ENCODE results near the gene TPRN. TPM values are rescaled to one million over a fixed set of nuclear protein-coding genes. Genes with fewer than 3 reads are reported as not detected.

Gene TPRN
- total RNA-seq, 4 donors from 2014 or later, result 6.5 to 13.5 (median 9.9) TPM

DNA sequence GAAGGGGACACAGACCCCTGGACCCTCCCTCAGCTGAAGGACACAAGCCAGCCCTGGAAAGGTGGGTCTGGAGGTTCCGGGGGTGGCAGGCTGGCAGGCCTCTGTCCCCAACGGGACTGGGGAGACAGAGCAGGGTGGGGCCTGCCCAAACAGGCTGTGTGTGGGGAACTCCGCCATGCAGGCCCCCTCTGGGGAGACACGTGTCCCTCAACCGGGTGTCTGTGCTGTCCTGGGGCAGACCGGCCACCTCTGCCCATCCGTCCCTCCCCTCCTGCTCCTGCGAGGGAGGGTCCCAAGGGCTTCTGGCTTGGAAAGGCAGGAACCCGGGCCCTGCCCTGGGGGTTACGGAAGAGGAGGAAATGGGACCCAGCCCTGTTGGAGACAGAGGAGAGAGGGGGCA is 31.6 kb upstream of the TPRN start:
- no peaks in the 10 kb centered on the region for H3K9me3 ChIP-seq
- H3K4me1 ChIP-seq, result peaks cover 21 to 26% of the 10 kb centered on the region in 2 donors
- TF ChIP-seq POLR2A (IDR thresholded peaks at IDR 0.05), result no peak
- no peaks in the 10 kb centered on the region for H3K36me3 ChIP-seq
- no peak overlapping the region for H3K4me3 ChIP-seq (replicated peaks in 1 of 3)
- 64 to 81% methylated on average over 4 to 9 of the region's 10 CpGs for WGBS, 2 donors
- H3K27ac ChIP-seq, result no peak overlapping the region
- no peaks in the 10 kb centered on the region for H3K27me3 ChIP-seq
- DNase-seq, result no peak
- intact Hi-C loops (cut with DNase I), result loop anchor here (5.0 kb wide), 1 partner anchor 115 kb away; no protein-coding TSS in a partner anchor

DNA sequence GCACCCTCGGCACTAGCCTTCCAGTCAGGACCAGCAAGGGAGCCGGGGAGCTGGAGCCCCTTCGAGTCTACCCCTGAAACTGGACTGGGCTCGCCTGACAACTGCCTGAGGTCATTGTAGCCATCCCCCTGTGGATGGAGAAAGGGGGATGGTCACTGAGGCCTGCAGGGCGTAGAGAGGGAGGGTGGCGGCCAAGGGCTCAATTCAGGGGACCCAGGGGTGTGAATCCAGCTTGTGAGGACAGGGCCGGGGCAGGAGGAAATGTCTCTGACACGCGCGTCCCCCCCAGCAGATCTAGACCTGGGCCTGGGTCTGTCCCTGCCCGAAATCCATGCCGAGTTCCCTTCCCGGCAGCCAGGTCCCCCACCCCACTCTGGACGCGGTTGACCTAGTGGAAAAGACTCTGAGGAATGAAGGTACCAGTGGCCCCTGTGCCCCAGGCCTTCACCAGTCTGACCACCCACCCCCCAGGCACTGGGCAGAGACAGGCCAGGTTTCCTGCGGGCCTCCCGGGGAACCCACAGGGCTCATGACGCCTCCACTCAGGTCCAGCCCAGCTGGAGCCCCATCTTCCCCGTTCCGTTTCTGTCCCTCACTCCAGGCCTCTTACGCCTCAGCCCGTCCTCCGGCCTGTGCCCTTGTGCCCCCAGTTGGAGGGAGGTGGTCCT is 31.0 kb upstream of the TPRN start:
- intact Hi-C loops (cut with DNase I), result loop anchor here (5.0 kb wide), 1 partner anchor 114 kb away; no protein-coding TSS in a partner anchor
- Histone ChIP-seq H3K27ac (no peak overlapping the region), H3K4me1 (peaks cover 21 to 26% of the 10 kb centered on the region in 2 donors), H3K4me3 (replicated peaks in 1 of 3) (no peak overlapping the region), H3K9me3 (no peaks in the 10 kb centered on the region), H3K36me3 (no peaks in the 10 kb centered on the region), H3K27me3 (no peaks in the 10 kb centered on the region)
- 86 to 87% methylated on average over 15 to 21 of the region's 23 CpGs for WGBS, 2 donors
- no peak for DNase-seq
- no peak for TF ChIP-seq POLR2A (IDR thresholded peaks at IDR 0.05)
- TF ChIP-seq, protein P1, sequence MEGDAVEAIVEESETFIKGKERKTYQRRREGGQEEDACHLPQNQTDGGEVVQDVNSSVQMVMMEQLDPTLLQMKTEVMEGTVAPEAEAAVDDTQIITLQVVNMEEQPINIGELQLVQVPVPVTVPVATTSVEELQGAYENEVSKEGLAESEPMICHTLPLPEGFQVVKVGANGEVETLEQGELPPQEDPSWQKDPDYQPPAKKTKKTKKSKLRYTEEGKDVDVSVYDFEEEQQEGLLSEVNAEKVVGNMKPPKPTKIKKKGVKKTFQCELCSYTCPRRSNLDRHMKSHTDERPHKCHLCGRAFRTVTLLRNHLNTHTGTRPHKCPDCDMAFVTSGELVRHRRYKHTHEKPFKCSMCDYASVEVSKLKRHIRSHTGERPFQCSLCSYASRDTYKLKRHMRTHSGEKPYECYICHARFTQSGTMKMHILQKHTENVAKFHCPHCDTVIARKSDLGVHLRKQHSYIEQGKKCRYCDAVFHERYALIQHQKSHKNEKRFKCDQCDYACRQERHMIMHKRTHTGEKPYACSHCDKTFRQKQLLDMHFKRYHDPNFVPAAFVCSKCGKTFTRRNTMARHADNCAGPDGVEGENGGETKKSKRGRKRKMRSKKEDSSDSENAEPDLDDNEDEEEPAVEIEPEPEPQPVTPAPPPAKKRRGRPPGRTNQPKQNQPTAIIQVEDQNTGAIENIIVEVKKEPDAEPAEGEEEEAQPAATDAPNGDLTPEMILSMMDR (IDR thresholded peaks at IDR 0.05), result no peak

DNA sequence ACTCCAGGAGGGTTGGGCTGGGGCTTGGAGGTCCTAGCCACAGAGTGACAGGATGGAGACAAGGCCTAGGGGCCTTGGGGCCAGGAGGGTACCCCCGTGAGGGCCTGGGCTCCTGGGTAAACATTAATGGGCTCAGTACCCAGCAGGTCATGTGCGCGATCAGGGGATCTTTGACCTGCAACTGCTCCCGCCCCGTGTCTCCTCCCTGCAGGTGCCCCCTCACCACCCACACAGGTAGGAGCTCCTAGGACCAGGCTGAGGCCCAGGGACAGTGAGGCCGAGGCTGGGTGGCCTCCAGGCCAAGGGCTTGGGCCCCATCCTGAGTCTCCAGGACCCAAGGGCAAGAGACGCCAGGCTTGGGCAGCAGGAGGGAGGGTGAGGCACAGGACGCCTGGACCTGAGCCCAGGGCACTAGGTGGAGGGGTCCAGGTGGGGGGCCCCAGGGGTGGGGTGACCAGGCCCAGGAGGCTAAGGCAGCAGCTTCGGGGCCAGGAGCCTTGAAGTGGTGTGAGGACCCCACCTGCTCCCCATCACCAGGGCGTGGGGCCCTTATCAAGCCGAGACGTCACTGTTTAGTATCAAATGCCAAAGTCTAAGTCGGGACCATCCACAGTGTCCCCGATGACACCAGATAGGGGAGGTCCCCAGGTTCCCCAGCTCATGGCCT is 30.3 kb upstream of the TPRN start, which contains the start of gene SLC34A3:
SLC34A3 (plus strand) TSS at position 197 of the 667 bp plus-strand sequence. CDS start 802 bp downstream, outside the sequence.
- no peak for DNase-seq
- Histone ChIP-seq H3K27ac (no peak within 1 kb of the TSS), H3K4me3 (replicated peaks in 1 of 3) (no peak within 1 kb of the TSS), H3K27me3 (no peaks in the 10 kb centered on the region), H3K4me1 (peaks cover 18 to 26% of the 10 kb centered on the region in 2 donors), H3K9me3 (no peaks in the 10 kb centered on the region), H3K36me3 (no peaks in the 10 kb centered on the region)
- 79 to 85% methylated on average over 5 to 12 of the region's 14 CpGs for WGBS, 2 donors
- TF ChIP-seq, protein P1 (IDR thresholded peaks at IDR 0.05), result no peak
- no peak for TF ChIP-seq POLR2A (IDR thresholded peaks at IDR 0.05)
- intact Hi-C loops (cut with DNase I), result loop anchor here (5.0 kb wide), 1 partner anchor 114 kb away; no protein-coding TSS in a partner anchor

DNA sequence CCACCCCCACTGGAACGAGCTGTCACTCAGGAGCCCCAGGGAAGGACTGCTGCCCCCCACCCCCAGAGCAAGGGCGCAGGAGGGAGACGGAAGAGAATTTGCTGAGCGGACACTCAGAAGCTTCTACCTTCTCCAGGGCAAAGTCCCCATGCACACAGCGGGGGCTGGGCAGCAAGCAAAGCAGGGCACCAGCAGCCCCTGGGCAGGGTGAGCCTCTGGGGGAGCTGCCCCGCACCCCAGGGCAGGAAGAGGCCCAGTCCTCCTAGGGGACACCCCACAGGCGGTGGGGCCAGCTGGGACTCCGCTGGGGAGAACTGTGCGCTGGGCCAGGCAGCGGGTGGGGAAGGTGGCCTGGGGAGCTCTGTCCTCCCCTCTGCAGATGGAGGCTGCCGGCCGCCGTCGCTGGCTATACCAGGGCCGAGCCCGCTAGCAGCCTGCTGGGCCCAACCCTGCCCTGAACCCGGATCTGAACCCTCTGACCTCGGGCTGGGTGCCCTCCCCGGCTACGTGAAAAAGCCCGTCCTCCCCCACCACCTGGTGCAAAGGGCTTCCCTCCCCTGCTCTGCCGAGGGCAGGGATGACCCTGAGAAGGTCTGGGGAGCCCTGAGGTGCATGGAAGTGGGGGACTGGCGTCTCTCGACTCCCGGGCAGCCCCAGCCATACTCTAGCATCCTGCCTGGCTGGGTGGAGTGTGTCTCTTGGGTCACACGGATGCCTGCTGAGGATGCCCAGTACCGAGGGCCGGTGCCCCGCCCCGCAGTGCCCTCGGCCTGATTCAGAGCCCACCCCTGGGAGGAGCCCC is 29.6 kb upstream of the TPRN start:
- Histone ChIP-seq H3K36me3 (no peaks in the 10 kb centered on the region), H3K9me3 (no peaks in the 10 kb centered on the region), H3K4me1 (peaks cover 18 to 26% of the 10 kb centered on the region in 2 donors), H3K27ac (no peak overlapping the region), H3K27me3 (no peaks in the 10 kb centered on the region), H3K4me3 (replicated peaks in 1 of 3) (no peak overlapping the region)
- TF ChIP-seq POLR2A (IDR thresholded peaks at IDR 0.05), result no peak
- TF ChIP-seq, protein P1 (IDR thresholded peaks at IDR 0.05), result no peak
- DNase-seq, result no peak
- 50 to 71% methylated on average over 9 to 14 of the region's 31 CpGs for WGBS, 2 donors
- intact Hi-C loops (cut with DNase I), result loop anchor here (5.0 kb wide), 2 partner anchors 43 to 113 kb away; partner anchors contain the start of genes ANAPC2 and SSNA1
